Dendritic cell treated with granulocyte-macrophage colony-stimulating factor and Interleukin-4, amounts not matched to agents 40 ng/mL and 50 ng/mL, for 4 days (primary cell): Measurements from ENCODE around the gene SSNA1.

Experiments used
- H3K27ac Mint-ChIP-seq: one replicate; pipeline ENCODE4 v1.8.0; 2022; ENCODE audit warnings: mild to moderate bottlenecking, mixed read lengths
- H3K27me3 Mint-ChIP-seq: one replicate; pipeline ENCODE4 v1.8.0; 2022; ENCODE audit warnings: mild to moderate bottlenecking, mixed read lengths
- H3K36me3 Mint-ChIP-seq: one replicate; pipeline ENCODE4 v1.8.0; 2022; ENCODE audit warnings: low read depth, mixed read lengths
- H3K4me1 Mint-ChIP-seq: one replicate; pipeline ENCODE4 v1.8.0; 2022; ENCODE audit warnings: low read depth, mixed read lengths
- H3K4me3 Mint-ChIP-seq: one replicate; pipeline ENCODE4 v1.8.0; 2022; ENCODE audit warnings: mild to moderate bottlenecking, moderate library complexity, mixed read lengths
- H3K9me3 Mint-ChIP-seq: one replicate; pipeline ENCODE4 v1.8.0; 2022; ENCODE audit warnings: mixed read lengths
- intact Hi-C: fragments of 100-400 bp; cut with micrococcal nuclease; formaldehyde crosslinking; loops from one replicate; pipeline ENCODE4 v1.15.0; 2022

SSNA1 gene

GRCh38 chr9:137226338-137227053 lies 38.0 kb downstream of the SSNA1 start:
- no peaks in the 10 kb centered on the region for H3K36me3 Mint-ChIP-seq
- no peaks in the 10 kb centered on the region for H3K9me3 Mint-ChIP-seq
- H3K4me3 Mint-ChIP-seq, result no peak overlapping the region
- H3K27me3 Mint-ChIP-seq, result peaks cover 43% of the 10 kb centered on the region
- H3K4me1 Mint-ChIP-seq, result peaks cover 18% of the 10 kb centered on the region
- intact Hi-C loops, result loop anchor here (2.0 to 5.0 kb wide), 2 partner anchors 108 to 179 kb away; partner anchors contain the start of gene NPDC1
- H3K27ac Mint-ChIP-seq, result no peak overlapping the region

- intact Hi-C loops, result loop anchor here (2.0 to 5.0 kb wide), 2 partner anchors 108 to 180 kb away; partner anchors contain the start of gene NPDC1
- Mint-ChIP-seq H3K27ac (no peak within 1 kb of the TSS), H3K27me3 (peaks cover 48% of the 10 kb centered on the region), H3K4me3 (no peak within 1 kb of the TSS), H3K4me1 (peaks cover 18% of the 10 kb centered on the region), H3K36me3 (no peaks in the 10 kb centered on the region), H3K9me3 (no peaks in the 10 kb centered on the region)
Observed at GRCh38 chr9:137227054-137227852, 38.8 kb downstream of the SSNA1 start, which contains the start of gene RNF224. RNF224 (plus strand) TSS chr9:137227502; CDS start chr9:137228336, 834 bp downstream.

GRCh38 chr9:137227853-137228505 lies 39.5 kb downstream of the SSNA1 start:
- H3K27me3 Mint-ChIP-seq, result peaks cover 53% of the 10 kb centered on the region
- H3K4me3 Mint-ChIP-seq, result no peak overlapping the region
- no peak overlapping the region for H3K27ac Mint-ChIP-seq
- peaks cover 13% of the 10 kb centered on the region for H3K4me1 Mint-ChIP-seq
- no peaks in the 10 kb centered on the region for H3K36me3 Mint-ChIP-seq
- intact Hi-C loops, result loop anchor here (2.0 to 5.0 kb wide), 2 partner anchors 109 to 181 kb away; partner anchors contain the start of gene NPDC1
- no peaks in the 10 kb centered on the region for H3K9me3 Mint-ChIP-seq

- Mint-ChIP-seq H3K4me3 (no peak overlapping the region), H3K27me3 (peaks cover 53% of the 10 kb centered on the region), H3K9me3 (no peaks in the 10 kb centered on the region), H3K36me3 (no peaks in the 10 kb centered on the region), H3K4me1 (peaks cover 11% of the 10 kb centered on the region), H3K27ac (no peak overlapping the region)
- intact Hi-C loops, result loop anchor here (5.0 kb wide), 1 partner anchor 181 kb away; the partner anchor contains the start of gene NPDC1
Observed at GRCh38 chr9:137228506-137228967, 40.1 kb downstream of the SSNA1 start.

GRCh38 chr9:137228968-137229896 lies 40.8 kb downstream of the SSNA1 start:
- no peaks in the 10 kb centered on the region for H3K9me3 Mint-ChIP-seq
- H3K36me3 Mint-ChIP-seq, result no peaks in the 10 kb centered on the region
- intact Hi-C loops, result loop anchor here (5.0 kb wide), 1 partner anchor 182 kb away; the partner anchor contains the start of gene NPDC1
- peaks cover 11% of the 10 kb centered on the region for H3K4me1 Mint-ChIP-seq
- no peak overlapping the region for H3K27ac Mint-ChIP-seq
- peaks cover 56% of the 10 kb centered on the region for H3K27me3 Mint-ChIP-seq
- no peak overlapping the region for H3K4me3 Mint-ChIP-seq

- peaks cover 63% of the 10 kb centered on the region for H3K27me3 Mint-ChIP-seq
- intact Hi-C loops, result loop anchor here (5.0 kb wide), 1 partner anchor 183 kb away; the partner anchor contains the start of gene NPDC1
- no peaks in the 10 kb centered on the region for H3K9me3 Mint-ChIP-seq
- H3K4me1 Mint-ChIP-seq, result peaks cover 11% of the 10 kb centered on the region
- no peaks in the 10 kb centered on the region for H3K36me3 Mint-ChIP-seq
- H3K4me3 Mint-ChIP-seq, result no peak overlapping the region
- no peak overlapping the region for H3K27ac Mint-ChIP-seq
Observed at GRCh38 chr9:137229903-137230704, 41.6 kb downstream of the SSNA1 start.

- H3K4me3 Mint-ChIP-seq, result no peak within 1 kb of the TSS
- no peaks in the 10 kb centered on the region for H3K9me3 Mint-ChIP-seq
- no peaks in the 10 kb centered on the region for H3K36me3 Mint-ChIP-seq
- H3K27ac Mint-ChIP-seq, result no peak within 1 kb of the TSS
- intact Hi-C loops, result no loop called here
- H3K27me3 Mint-ChIP-seq, result peaks cover 68% of the 10 kb centered on the region
- peaks cover 5% of the 10 kb centered on the region for H3K4me1 Mint-ChIP-seq
Observed at GRCh38 chr9:137230705-137231371, 42.4 kb downstream of the SSNA1 start, which contains the start of gene SLC34A3. SLC34A3 (plus strand) TSS chr9:137230901; CDS start chr9:137231703, 802 bp downstream.

- Mint-ChIP-seq H3K27ac (no peak overlapping the region), H3K27me3 (peaks cover 66% of the 10 kb centered on the region), H3K36me3 (no peaks in the 10 kb centered on the region), H3K4me1 (peaks cover 11% of the 10 kb centered on the region), H3K4me3 (no peak overlapping the region), H3K9me3 (no peaks in the 10 kb centered on the region)
- intact Hi-C loops, result no loop called here
Observed at GRCh38 chr9:137231372-137232039, 43.0 kb downstream of the SSNA1 start.

GRCh38 chr9:137232101-137232500 lies 43.6 kb downstream of the SSNA1 start:
- intact Hi-C loops, result no loop called here
- peaks cover 61% of the 10 kb centered on the region for H3K27me3 Mint-ChIP-seq
- H3K36me3 Mint-ChIP-seq, result no peaks in the 10 kb centered on the region
- H3K4me3 Mint-ChIP-seq, result no peak overlapping the region
- no peaks in the 10 kb centered on the region for H3K9me3 Mint-ChIP-seq
- H3K4me1 Mint-ChIP-seq, result peaks cover 16% of the 10 kb centered on the region
- H3K27ac Mint-ChIP-seq, result no peak overlapping the region

GRCh38 chr9:137232510-137232909 lies 44.0 kb downstream of the SSNA1 start:
- Mint-ChIP-seq H3K4me3 (no peak overlapping the region), H3K9me3 (no peaks in the 10 kb centered on the region), H3K27me3 (peaks cover 59% of the 10 kb centered on the region), H3K27ac (no peak overlapping the region), H3K36me3 (no peaks in the 10 kb centered on the region), H3K4me1 (peaks cover 18% of the 10 kb centered on the region)
- intact Hi-C loops, result no loop called here

- intact Hi-C loops, result no loop called here
- Mint-ChIP-seq H3K36me3 (no peaks in the 10 kb centered on the region), H3K9me3 (no peaks in the 10 kb centered on the region), H3K27me3 (peaks cover 54% of the 10 kb centered on the region), H3K4me3 (no peak overlapping the region), H3K4me1 (peaks cover 22% of the 10 kb centered on the region), H3K27ac (no peak overlapping the region)
Observed at GRCh38 chr9:137233143-137233980, 44.9 kb downstream of the SSNA1 start.
